PC-9 (cell line): ENCODE results near the gene OR52B2. TPM values are rescaled to one million over a fixed set of nuclear protein-coding genes. Genes with fewer than 3 reads are reported as not detected.

Experiments
- BruUV-seq: library from RNA; stranded (reverse); fragments of 400-500 nt; replicated peaks from 2 replicates; lab custom pipeline; 2021; lab: Mats Ljungman, UMichigan
- CTCF ChIA-PET: fragments of 300-600 bp; sonication (Branson Sonifier 250); formaldehyde crosslinking; loops from one replicate; lab custom pipeline; 2022; ENCODE audit warnings: antibody characterized with exemption; lab: Charles Lee
- POLR2A ChIA-PET: fragments of 300-600 bp; sonication (Branson Sonifier 250); formaldehyde crosslinking; loops from one replicate; lab custom pipeline; 2022; ENCODE audit warnings: antibody characterized with exemption; ENCODE audit not compliant: unreplicated experiment; lab: Charles Lee
- DNase-seq, 2 experiments: peaks; one replicate each; pipeline versions ENCODE4 v3.0.0 to v3.0.0-alpha.2; 2015 to 2022; ENCODE audit warnings: mixed read lengths in 1 of 2
- H2AFZ ChIP-seq: fragments of 200-600 bp; sonication (generic); 2 replicates; pipeline ENCODE4 v1.8.1; 2017; ENCODE audit warnings: antibody characterized with exemption
- H3F3A ChIP-seq: fragments of 200-600 bp; sonication (generic); 2 replicates; pipeline ENCODE4 v1.8.1; 2017; ENCODE audit warnings: antibody characterized with exemption, mild to moderate bottlenecking, low read depth; ENCODE audit not compliant: insufficient read depth
- H3K27ac ChIP-seq: fragments of 200-600 bp; sonication (generic); 2 replicates; pipeline ENCODE4 v1.6.1; 2016; ENCODE audit warnings: mixed run types
- H3K27me3 ChIP-seq: fragments of 200-600 bp; sonication (generic); 2 replicates; pipeline ENCODE4 v1.6.1; 2016; ENCODE audit warnings: low read depth, mixed run types; ENCODE audit not compliant: insufficient read depth
- H3K36me3 ChIP-seq: fragments of 200-600 bp; sonication (generic); 2 replicates; pipeline ENCODE4 v1.6.1; 2016; ENCODE audit warnings: low read depth, mixed run types
- H3K4me1 ChIP-seq: fragments of 200-600 bp; sonication (generic); replicated peaks from 2 replicates; pipeline ENCODE4 v1.6.1; 2016; ENCODE audit warnings: mixed run types; ENCODE audit not compliant: insufficient read depth
- H3K4me2 ChIP-seq: fragments of 200-600 bp; sonication (generic); 2 replicates; pipeline ENCODE4 v1.6.1; 2017; ENCODE audit warnings: mixed run types
- H3K4me3 ChIP-seq: fragments of 200-600 bp; sonication (generic); 2 replicates; pipeline ENCODE4 v1.6.1; 2016; ENCODE audit warnings: mixed run types
- H3K79me2 ChIP-seq: fragments of 200-600 bp; sonication (generic); 2 replicates; pipeline ENCODE4 v1.6.1; 2017; ENCODE audit warnings: low read depth, mixed run types
- H3K9me2 ChIP-seq: fragments of 200-600 bp; sonication (generic); 2 replicates; pipeline ENCODE4 v1.8.1; 2017; ENCODE audit warnings: mild to moderate bottlenecking; ENCODE audit not compliant: insufficient read depth
- H3K9me3 ChIP-seq: fragments of 200-600 bp; sonication (generic); 2 replicates; pipeline ENCODE4 v1.8.1; 2016; ENCODE audit warnings: low read depth; ENCODE audit not compliant: insufficient read depth
- H4K20me1 ChIP-seq: fragments of 200-600 bp; sonication (generic); 2 replicates; pipeline ENCODE4 v1.8.1; 2017; ENCODE audit not compliant: insufficient read depth
- CTCF ChIP-seq: fragments of 200-600 bp; sonication (generic); conservative IDR thresholded peaks from 2 replicates; pipeline ENCODE4 v1.6.1; 2017; ENCODE audit warnings: mixed run types, antibody characterized with exemption, mild to moderate bottlenecking, moderate library complexity
- EZH2 ChIP-seq: fragments of 200-600 bp; sonication (generic); IDR thresholded peaks from 2 replicates; pipeline ENCODE4 v1.8.0; 2017; ENCODE audit warnings: antibody characterized with exemption, low read depth
- intact Hi-C: fragments of 100-400 bp; cut with micrococcal nuclease; formaldehyde crosslinking; loops from one replicate; pipeline ENCODE4 v1.10.0; 2022; ENCODE audit not compliant: unreplicated experiment
- total RNA-seq: library from RNA; stranded (reverse); gene quantifications from 2 replicates; pipeline ENCODE4 v1.2.3, GENCODE V29; 2021

OR52B2 gene
- total RNA-seq, 1 experiment from 2014 or later: not detected

GRCh38 chr11:6204706-6205105 is 34.6 kb upstream of the OR52B2 start:
- Histone ChIP-seq H3K36me3 (no peaks in the 10 kb centered on the region), H3K27ac (no peak overlapping the region), H3K4me2 (no peak overlapping the region), H3K27me3 (no peaks in the 10 kb centered on the region), H3K4me1 (no peaks in the 10 kb centered on the region), H2AFZ (no peak overlapping the region), H3K9me3 (no peaks in the 10 kb centered on the region), H4K20me1 (no peaks in the 10 kb centered on the region), H3K4me3 (no peak overlapping the region), H3K9me2 (no peaks in the 10 kb centered on the region), H3F3A (no peaks in the 10 kb centered on the region), H3K79me2 (no peaks in the 10 kb centered on the region)
- CTCF ChIA-PET: no interaction called here
- DNase-seq: no peak
- TF ChIP-seq EZH2 (no peak), CTCF (no peak)
- BruUV-seq: no TSS peak
- POLR2A ChIA-PET: no interaction called here
- intact Hi-C loops: no loop called here

GRCh38 chr11:6203327-6203726 is 33.2 kb upstream of the OR52B2 start:
- H3K9me2 ChIP-seq: no peaks in the 10 kb centered on the region
- TF ChIP-seq CTCF: no peak
- TF ChIP-seq EZH2: no peak
- H3K79me2 ChIP-seq: no peaks in the 10 kb centered on the region
- no peaks in the 10 kb centered on the region for H3K9me3 ChIP-seq
- ChIA-PET POLR2A (no interaction called here), CTCF (no interaction called here)
- no peak overlapping the region for H3K27ac ChIP-seq
- BruUV-seq: no TSS peak
- no peaks in the 10 kb centered on the region for H3K27me3 ChIP-seq
- intact Hi-C loops: no loop called here
- no peaks in the 10 kb centered on the region for H3F3A ChIP-seq
- no peak for DNase-seq
- no peak overlapping the region for H3K4me3 ChIP-seq
- H3K36me3 ChIP-seq: no peaks in the 10 kb centered on the region
- H2AFZ ChIP-seq: no peak overlapping the region
- H3K4me2 ChIP-seq: no peak overlapping the region
- no peaks in the 10 kb centered on the region for H3K4me1 ChIP-seq
- H4K20me1 ChIP-seq: no peaks in the 10 kb centered on the region

GRCh38 chr11:6202041-6202440 is 31.9 kb upstream of the OR52B2 start:
- H3K9me3 ChIP-seq: no peaks in the 10 kb centered on the region
- ChIA-PET CTCF (no interaction called here), POLR2A (no interaction called here)
- BruUV-seq: no TSS peak
- H3K27ac ChIP-seq: no peak overlapping the region
- no peak for DNase-seq
- TF ChIP-seq CTCF (no peak), EZH2 (no peak)
- H3K36me3 ChIP-seq: no peaks in the 10 kb centered on the region
- H3K79me2 ChIP-seq: no peaks in the 10 kb centered on the region
- H2AFZ ChIP-seq: no peak overlapping the region
- H3K4me1 ChIP-seq: no peaks in the 10 kb centered on the region
- H4K20me1 ChIP-seq: no peaks in the 10 kb centered on the region
- H3K9me2 ChIP-seq: no peaks in the 10 kb centered on the region
- no peak overlapping the region for H3K4me3 ChIP-seq
- no peaks in the 10 kb centered on the region for H3K27me3 ChIP-seq
- intact Hi-C loops: no loop called here
- no peaks in the 10 kb centered on the region for H3F3A ChIP-seq
- no peak overlapping the region for H3K4me2 ChIP-seq
